ENCODE data around the gene TOMM34. TPM values are rescaled to one million over a fixed set of nuclear protein-coding genes. Genes with fewer than 3 reads are reported as not detected.
A peak's percentile ranks its signal among the peaks of the same experiment; 100 is the strongest.

TOMM34 gene
- total RNA-seq, 1 donor from 2014 or later, result 11.4 TPM

- ATAC-seq, result no peak
These were observed 29.6 kb downstream of the TOMM34 start for GRCh38 chr20:44930517-44931168.

- ATAC-seq, result no peak
These were observed 31.6 kb downstream of the TOMM34 start for GRCh38 chr20:44928595-44928994.

DNA sequence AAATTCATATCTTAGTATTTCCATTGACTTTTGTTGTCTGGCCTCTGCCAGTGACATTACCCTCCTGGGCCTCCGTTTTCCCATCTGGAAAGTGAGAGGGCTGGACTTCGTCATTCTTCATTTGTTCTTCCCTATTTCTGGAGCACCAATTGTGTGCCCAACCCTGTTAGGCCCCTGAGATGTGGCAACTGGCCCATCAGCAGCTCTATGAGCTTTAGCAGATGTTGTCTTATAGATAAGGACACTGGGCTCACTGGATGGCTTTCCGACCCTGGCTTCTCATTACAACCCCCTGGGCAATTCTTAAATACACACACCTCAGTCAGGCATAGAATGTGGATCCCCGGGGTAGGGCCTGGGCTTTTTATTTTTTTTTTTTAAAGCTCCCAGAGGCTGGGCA lies 35.7 kb downstream of the TOMM34 start:
- no peak for ATAC-seq

GRCh38 chr20:44921447-44921846 lies 38.8 kb downstream of the TOMM34 start:
- ATAC-seq, result no peak

DNA sequence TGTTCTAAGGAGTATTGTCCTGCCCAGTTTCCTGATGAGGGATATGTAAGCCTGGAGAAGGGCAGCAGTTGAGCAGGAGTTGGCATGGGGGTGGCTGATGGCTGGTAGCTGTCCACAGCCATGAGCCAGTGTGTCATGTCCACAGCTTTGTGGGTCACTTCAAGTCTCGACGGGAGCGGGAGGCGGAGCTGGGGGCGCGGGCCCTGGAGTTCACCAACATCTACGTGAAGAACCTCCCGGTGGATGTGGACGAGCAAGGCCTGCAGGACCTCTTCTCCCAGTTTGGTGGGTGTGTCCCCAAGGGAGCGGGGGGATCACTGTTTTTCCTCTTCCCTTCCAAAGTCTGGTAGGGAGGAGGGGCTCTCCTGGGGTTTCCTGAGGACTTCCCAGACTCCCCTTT lies 41.4 kb downstream of the TOMM34 start:
- ATAC-seq, result no peak

DNA sequence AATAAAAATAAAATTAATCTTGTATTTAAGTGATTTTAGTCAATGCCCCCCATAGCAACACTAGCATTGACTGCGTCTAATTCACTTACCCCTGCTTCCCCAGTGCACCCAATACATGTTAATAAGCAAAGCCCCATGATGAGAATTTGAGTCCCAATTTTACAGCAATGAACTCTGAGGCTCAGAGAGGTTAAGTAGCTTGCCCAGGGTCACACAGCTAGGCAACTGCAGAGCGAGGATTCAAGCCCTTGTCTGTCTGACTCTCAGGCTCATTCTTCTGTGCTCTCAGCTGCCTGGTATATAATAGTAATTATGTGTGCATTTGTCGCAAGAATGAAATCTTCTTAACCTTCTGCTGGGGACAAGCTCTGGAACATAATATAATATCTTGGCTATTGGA lies 41.9 kb downstream of the TOMM34 start:
- no peak for ATAC-seq

DNA sequence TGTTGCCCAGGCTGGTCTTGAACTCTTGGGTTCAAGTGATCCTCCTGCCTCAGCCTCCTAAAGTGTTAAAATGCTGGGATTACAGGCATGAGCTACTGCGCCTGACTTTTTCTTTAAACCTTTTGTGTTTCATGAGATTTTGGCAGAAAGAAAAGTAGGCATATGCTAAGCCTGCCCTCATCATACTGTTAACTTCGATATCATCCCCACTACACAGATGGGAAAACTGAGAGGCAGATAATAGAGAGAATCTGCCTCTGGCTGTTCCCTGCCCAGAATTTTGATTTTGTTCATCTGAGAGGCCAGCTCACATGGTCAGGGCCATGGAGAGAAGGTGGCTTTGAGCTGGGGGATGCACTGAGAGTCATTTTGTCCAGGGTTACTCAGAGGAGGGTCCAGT lies 42.8 kb downstream of the TOMM34 start:
- no peak for ATAC-seq

GRCh38 chr20:44916586-44916985 lies 43.6 kb downstream of the TOMM34 start:
- ATAC-seq, result no peak

DNA sequence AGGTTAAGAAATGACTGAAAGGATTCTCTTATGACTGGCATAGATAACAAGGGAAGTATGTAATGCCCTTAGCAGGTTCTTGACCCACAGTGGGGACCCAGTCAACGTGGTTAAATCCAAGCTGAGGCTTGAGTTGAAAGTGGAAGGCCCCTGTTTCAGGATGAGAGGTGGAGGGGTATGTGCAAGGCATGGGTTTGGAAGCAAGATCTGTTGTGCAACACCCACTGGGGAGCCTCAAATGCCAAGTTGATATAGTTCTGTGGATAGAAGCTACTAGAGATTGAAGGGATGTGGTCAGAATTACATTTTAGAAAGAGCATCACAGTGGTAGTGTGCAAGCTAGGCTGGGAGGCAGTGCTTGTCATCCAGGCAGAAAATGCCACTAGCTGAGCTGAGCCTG lies 45.3 kb downstream of the TOMM34 start:
- no peak for ATAC-seq

DNA sequence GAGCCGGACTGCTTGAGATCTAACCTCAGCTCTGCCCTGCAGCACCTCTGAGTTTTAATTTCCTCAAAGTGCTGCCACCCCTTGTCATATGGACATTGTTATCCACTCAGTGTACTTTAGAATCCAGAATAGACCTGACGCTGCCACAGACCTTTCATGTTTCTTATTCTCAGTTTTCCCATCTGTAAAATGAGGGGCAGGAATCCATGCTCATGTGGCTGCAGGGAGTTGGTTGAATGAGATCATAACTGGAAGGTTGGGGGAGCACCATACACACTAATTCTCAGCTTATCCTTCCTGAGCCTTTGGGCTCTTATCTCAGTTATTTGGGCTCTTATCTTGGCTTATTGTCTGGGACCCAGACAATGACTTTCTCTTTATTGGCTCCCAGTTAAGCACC lies 48.0 kb downstream of the TOMM34 start:
- ATAC-seq, result no peak

GRCh38 chr20:44911264-44911921 lies 48.8 kb downstream of the TOMM34 start:
- ATAC-seq, result no peak

DNA sequence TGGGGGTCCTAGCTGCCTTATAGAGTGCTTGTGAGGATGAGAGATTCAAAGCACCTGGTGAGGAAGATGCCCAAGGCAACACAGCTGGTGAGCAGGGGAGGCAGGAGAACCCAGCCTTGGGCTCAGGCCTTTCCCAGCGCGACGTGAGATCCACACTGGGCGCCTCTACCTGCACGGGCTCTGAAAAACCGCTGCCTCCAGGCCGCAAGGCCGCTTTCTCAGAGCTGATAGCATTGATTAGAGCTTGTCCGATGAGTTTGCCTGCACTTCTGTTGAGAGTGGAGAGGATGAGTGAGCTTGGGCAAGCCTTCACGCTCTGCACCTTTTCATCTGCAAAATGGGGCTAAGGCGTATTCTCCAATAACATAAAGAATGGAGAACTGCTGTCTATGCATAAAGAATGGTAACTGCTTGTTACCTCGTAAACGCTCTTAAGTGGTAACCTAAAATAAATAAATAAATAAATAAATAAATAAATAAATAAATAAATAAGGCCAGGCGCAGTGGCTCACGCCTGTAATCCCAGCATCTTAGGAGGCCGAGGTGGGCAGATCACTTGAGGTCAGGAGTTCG lies 49.4 kb downstream of the TOMM34 start:
- ATAC-seq, result peak; percentile 12

GRCh38 chr20:44909872-44910689 lies 50.1 kb downstream of the TOMM34 start, which contains the start of gene PABPC1L:
TSS of gene PABPC1L (plus strand) at chr20:44910060. CDS start at chr20:44910144, 84 bp downstream.
- peak; percentile 89 for ATAC-seq

- no peak for ATAC-seq
These were observed 51.0 kb downstream of the TOMM34 start for GRCh38 chr20:44908987-44909871.

- no peak for ATAC-seq
These were observed 55.8 kb downstream of the TOMM34 start for GRCh38 chr20:44904377-44904776.

DNA sequence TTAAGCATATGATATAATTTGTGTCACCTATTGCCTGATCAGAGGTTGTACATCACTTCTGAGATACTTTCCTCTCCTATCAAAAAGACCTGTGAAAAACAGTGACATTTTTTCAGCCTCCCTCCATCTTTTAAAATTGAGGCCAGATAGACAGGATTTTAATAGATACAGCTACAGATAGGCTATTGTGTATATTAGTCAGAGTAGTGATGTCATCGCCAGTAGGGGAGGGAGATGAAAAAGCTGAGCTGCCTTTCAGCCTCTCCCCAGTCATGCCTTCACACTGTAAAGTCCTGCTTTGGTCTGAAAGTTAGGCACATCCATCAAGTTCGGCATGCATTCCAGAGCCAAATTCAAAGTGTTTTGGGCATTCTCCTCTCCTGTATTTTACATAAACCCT lies 58.2 kb downstream of the TOMM34 start:
- ATAC-seq, result peak; percentile 44

DNA sequence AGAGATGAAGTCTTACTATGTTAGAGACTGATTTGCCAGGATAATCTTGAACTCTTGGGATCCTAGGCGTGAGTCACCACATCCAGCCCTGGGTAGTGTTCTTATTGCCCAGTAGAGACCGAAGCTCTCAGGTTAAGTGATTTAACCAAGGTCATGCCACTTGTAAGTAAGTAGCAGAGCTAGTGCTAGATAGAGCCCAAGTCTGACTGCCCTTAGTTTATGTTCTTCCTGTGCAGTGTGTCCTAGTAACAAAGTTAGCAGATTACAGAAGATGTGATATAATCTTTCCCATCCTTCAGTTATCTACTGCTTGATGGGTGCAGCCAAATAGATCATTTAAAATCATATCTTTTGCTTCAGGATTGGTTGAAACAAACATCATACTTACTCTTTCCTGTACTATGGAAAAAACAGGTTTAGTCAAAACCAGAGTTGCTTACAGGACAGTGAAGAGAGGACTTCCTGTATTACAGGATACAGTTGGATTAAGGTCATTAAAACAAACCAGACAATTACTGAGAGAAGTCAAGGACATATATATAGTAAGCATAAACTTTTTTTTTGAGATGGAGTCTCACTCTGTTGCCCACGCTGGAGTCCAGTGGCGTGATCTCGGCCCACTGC lies 59.9 kb downstream of the TOMM34 start:
- ATAC-seq, result peak; percentile 56

DNA sequence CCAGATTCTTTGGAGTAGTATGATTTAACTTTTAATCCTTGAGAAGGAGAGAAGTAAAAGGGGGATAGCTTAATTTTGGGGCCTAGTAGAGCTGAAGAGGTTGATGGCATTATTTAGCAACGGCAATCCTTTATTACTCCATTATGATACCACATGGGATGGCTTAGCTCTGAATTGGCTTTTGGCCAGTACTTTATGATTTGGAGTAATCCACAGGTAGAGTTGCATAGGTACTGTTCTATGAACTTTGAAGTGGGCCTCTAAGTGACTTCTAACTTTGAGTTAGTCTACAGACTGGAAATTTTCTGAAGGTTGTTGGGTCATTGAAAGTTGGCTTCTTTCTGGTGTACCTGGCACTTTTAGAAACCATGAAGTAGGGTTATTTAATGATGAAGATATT lies 63.1 kb downstream of the TOMM34 start:
- ATAC-seq, result no peak

GRCh38 chr20:44896583-44896982 lies 63.6 kb downstream of the TOMM34 start:
- ATAC-seq, result no peak

- no peak for ATAC-seq
These were observed 65.2 kb downstream of the TOMM34 start for GRCh38 chr20:44894959-44895358.

All from esophagus mucosa (tissue), 1 donor.